Endothelial cell of umbilical vein (primary cell): ENCODE data around the gene TFAP2A. TPM values are rescaled to one million over a fixed set of nuclear protein-coding genes. Genes with fewer than 3 reads are reported as not detected.

Source experiments
- BruUV-seq: library from RNA; stranded (reverse); fragments of 400-500 nt; replicated peaks from 2 replicates; lab custom pipeline; 2021; lab: Mats Ljungman, UMichigan
- CTCF ChIA-PET: fragments of 300-600, 350-600 bp; sonication (Branson Sonifier 250); formaldehyde crosslinking; loops from one replicate; lab custom pipeline; 2021; ENCODE audit warnings: antibody characterized with exemption, inconsistent platforms; lab: Charles Lee
- POLR2A ChIA-PET: fragments of 300-600, 350-600 bp; sonication (Branson Sonifier 250); formaldehyde crosslinking; loops from one replicate; lab custom pipeline; 2021; ENCODE audit warnings: antibody characterized with exemption, inconsistent platforms; lab: Charles Lee
- DNase-seq: peaks from one replicate; pipeline ENCODE4 v3.0.0-alpha.2; 2011; ENCODE audit warnings: low read depth, low spot score
- FAIRE-seq: peaks from 2 replicates; lab custom pipeline; 2011; peaks lifted over from hg19 to GRCh38; lab: Jason Lieb, UNC
- H2AFZ ChIP-seq: 2 replicates; pipeline ENCODE4 v1.6.0; 2012; ENCODE audit warnings: low read depth, low read length, control low read depth, inconsistent platforms
- H3K27ac ChIP-seq: 2 replicates; pipeline ENCODE4 v1.5.1; 2011; ENCODE audit warnings: low read depth, mild to moderate bottlenecking, control low read depth, low read length, moderate library complexity; ENCODE audit not compliant: insufficient read depth
- H3K27me3 ChIP-seq, 2 experiments: 2 replicates each; pipeline versions ENCODE4 v1.6.0 to v1.6.1; 2011; ENCODE audit warnings: low read length in 2 of 2, mixed read lengths in 1 of 2; ENCODE audit not compliant: control insufficient read depth in 2 of 2, insufficient read depth in 2 of 2
- H3K36me3 ChIP-seq, 2 experiments: 2 replicates in 1 of 2; 3 replicates in 1 of 2; pipeline ENCODE4 v1.5.1; 2011; ENCODE audit warnings: low read length in 2 of 2, mild to moderate bottlenecking in 1 of 2, moderate library complexity in 1 of 2; ENCODE audit not compliant: control insufficient read depth in 2 of 2, insufficient read depth in 2 of 2; ENCODE audit errors: extremely low read depth in 1 of 2
- H3K4me1 ChIP-seq: 3 replicates; pipeline ENCODE4 v1.5.1; 2011; ENCODE audit warnings: mild to moderate bottlenecking, low read length; ENCODE audit not compliant: control insufficient read depth, insufficient read depth; ENCODE audit errors: extremely low read depth
- H3K4me2 ChIP-seq: 2 replicates; pipeline ENCODE4 v1.6.1; 2011; ENCODE audit warnings: low read length, control low read depth, mixed read lengths; ENCODE audit not compliant: insufficient read depth
- H3K4me3 ChIP-seq, 3 experiments: fragments of 200-600 bp in 1 of 3; sonication (generic), shearing (Covaris generic) in 1 of 3; replicated peaks in 1 of 3; 2 replicates each; pipeline ENCODE4 v1.5.1; 2011 to 2016; ENCODE audit warnings: control low read depth in 3 of 3, low read length in 3 of 3, mild to moderate bottlenecking in 2 of 3, inconsistent platforms in 1 of 3, low read depth in 1 of 3, moderate library complexity in 1 of 3; ENCODE audit not compliant: insufficient read depth in 1 of 3
- H3K79me2 ChIP-seq: 2 replicates; pipeline ENCODE4 v1.6.0; 2012; ENCODE audit warnings: low read length, inconsistent platforms; ENCODE audit not compliant: control insufficient read depth, insufficient read depth
- H3K9ac ChIP-seq: replicated peaks from 2 replicates; pipeline ENCODE3; 2011; ENCODE audit warnings: low read length, control low read depth; ENCODE audit not compliant: insufficient read depth; ENCODE audit errors: extremely low read depth
- H3K9me1 ChIP-seq: replicated peaks from 3 replicates; pipeline ENCODE4 v1.6.0; 2011; ENCODE audit warnings: mild to moderate bottlenecking, low read length; ENCODE audit not compliant: control insufficient read depth, insufficient read depth; ENCODE audit errors: extremely low read depth
- H3K9me3 ChIP-seq: replicated peaks from 2 replicates; pipeline ENCODE4 v1.5.1; 2012; ENCODE audit warnings: low read length, inconsistent platforms; ENCODE audit not compliant: control insufficient read depth, insufficient read depth
- H4K20me1 ChIP-seq: replicated peaks from 2 replicates; pipeline ENCODE3; 2011; ENCODE audit warnings: mild to moderate bottlenecking, low read length; ENCODE audit not compliant: control insufficient read depth, insufficient read depth; ENCODE audit errors: extremely low read depth
- CTCF ChIP-seq, 2 donors: IDR thresholded peaks; 1 replicate in 1 of 2; 2 replicates in 1 of 2; pipeline ENCODE4 v1.5.1; 2011; ENCODE audit warnings: low read length in 2 of 2, mild to moderate bottlenecking in 2 of 2, moderate library complexity in 2 of 2, control low read depth in 1 of 2, inconsistent platforms in 1 of 2, low read depth in 1 of 2; ENCODE audit not compliant: insufficient read depth in 1 of 2; ENCODE audit errors: extremely low read depth in 1 of 2
- EZH2 ChIP-seq: IDR thresholded peaks from 2 replicates; pipeline ENCODE4 v1.6.1; 2012; ENCODE audit warnings: borderline replicate concordance, low read depth, mild to moderate bottlenecking, moderate library complexity, low read length, inconsistent platforms; ENCODE audit not compliant: severe bottlenecking
- FOS ChIP-seq: IDR thresholded peaks from 2 replicates; pipeline ENCODE4 v1.6.1; 2011; ENCODE audit warnings: mild to moderate bottlenecking, low read length, moderate library complexity, borderline replicate concordance; ENCODE audit not compliant: insufficient read depth
- GATA2 ChIP-seq: IDR thresholded peaks from 2 replicates; pipeline ENCODE4 v1.7.0; 2011; ENCODE audit warnings: low read depth, mild to moderate bottlenecking, moderate library complexity, mixed read lengths, low read length; ENCODE audit not compliant: insufficient read length, insufficient read depth
- JUN ChIP-seq: IDR thresholded peaks from 2 replicates; pipeline ENCODE4 v1.6.1; 2011; ENCODE audit warnings: borderline replicate concordance, low read depth; ENCODE audit not compliant: insufficient read length, insufficient read depth
- MAX ChIP-seq: IDR thresholded peaks from 2 replicates; pipeline ENCODE4 v1.6.1; 2011; ENCODE audit not compliant: insufficient read depth, insufficient read length
- MYC ChIP-seq: IDR thresholded peaks from one replicate; pipeline ENCODE4 v1.6.1; 2011; ENCODE audit warnings: mild to moderate bottlenecking, low read depth, low read length
- POLR2A ChIP-seq: IDR thresholded peaks from 2 replicates; pipeline ENCODE4 v1.6.1; 2012; ENCODE audit warnings: low read depth, mild to moderate bottlenecking, control low read depth, low read length
- POLR2AphosphoS5 ChIP-seq: IDR thresholded peaks from 2 replicates; pipeline ENCODE4 v1.6.1; 2012; ENCODE audit warnings: low read depth, mild to moderate bottlenecking, control low read depth, low read length, moderate library complexity; ENCODE audit not compliant: insufficient read depth
- dilution Hi-C: fragments of 300-500 bp; cut with MboI; formaldehyde crosslinking; loops from one replicate; pipeline ENCODE4 v1.15.0; 2019; ENCODE audit warnings: low sequenced_read_pairs; ENCODE audit not compliant: extremely low pct_ligation_motif_present
- intact Hi-C: fragments of 100-400 bp; cut with micrococcal nuclease; formaldehyde crosslinking; loops from one replicate; pipeline ENCODE4 v1.10.0; 2022
- polyA plus RNA-seq, 4 experiments: library from polyadenylated mRNA; depleted of rRNA in 3 of 4; stranded (reverse) in 3 of 4; unstranded in 1 of 4; fragments of >200 nt; gene quantifications; 2 replicates each; pipeline versions ENCODE4 v1.2.1 to v1.2.3, GENCODE V29; 2011 to 2012; ENCODE audit warnings: missing spikeins in 1 of 4
- total RNA-seq: library from RNA; stranded (reverse); gene quantifications from 2 replicates; pipeline ENCODE4 v1.2.3, GENCODE V29; 2021

TFAP2A gene
- total and polyA plus RNA-seq, 2 donors (not counting 3 experiments of a cell fraction or from before 2014, with no cell fraction given) = 0.06 TPM; not detected in 1

DNA sequence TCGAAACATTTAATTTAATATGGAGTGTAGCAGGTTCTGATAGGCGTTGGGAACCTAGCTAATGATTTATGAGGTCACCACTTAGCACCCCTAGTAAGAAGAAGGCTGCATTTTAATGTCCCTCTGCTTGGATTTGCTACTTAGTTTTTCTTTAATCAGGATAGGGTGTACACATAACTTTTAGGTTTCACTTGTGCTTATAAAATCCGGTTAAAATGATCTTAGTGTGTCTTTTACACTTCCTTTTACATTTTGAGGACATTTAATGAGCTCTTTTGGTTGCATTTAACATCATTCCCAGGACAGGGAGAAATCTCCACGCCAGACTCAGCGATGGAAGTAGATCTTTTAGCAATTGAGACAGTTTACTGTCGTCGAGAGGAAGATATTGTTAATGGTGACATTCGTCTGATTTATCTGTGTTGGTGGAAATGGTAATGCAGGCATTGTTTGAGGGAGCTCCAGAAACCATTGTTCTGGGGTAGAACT, 5.6 kb downstream of the TFAP2A start:
- H3K36me3 ChIP-seq = no peaks in the 10 kb centered on the region
- peaks cover 67 to 86% of the 10 kb centered on the region in 2 experiments for H3K27me3 ChIP-seq
- CTCF ChIA-PET = interaction anchor here (0.8 to 1.5 kb wide), 2 partner anchors 25 to 1426 kb away, joined by 3 read pairs; no protein-coding TSS in a partner anchor
- DNase-seq (no peak), FAIRE-seq (no peak)
- H3K9me3 ChIP-seq = no peaks in the 10 kb centered on the region
- H4K20me1 ChIP-seq = no peaks in the 10 kb centered on the region
- BruUV-seq = no TSS peak
- TF ChIP-seq JUN = no peak
- TF ChIP-seq POLR2AphosphoS5 = no peak
- no peak for TF ChIP-seq MYC
- TF ChIP-seq MAX = no peak
- no peak for TF ChIP-seq GATA2
- TF ChIP-seq EZH2 = no peak
- no peak for TF ChIP-seq CTCF (IDR thresholded peaks at IDR 0.05; ENCODE audit: extremely low read depth in 1 of 2, insufficient read depth in 1 of 2, low read depth in 1 of 2, low read length in 2 of 2)
- no peak for TF ChIP-seq POLR2A
- no peak for TF ChIP-seq FOS
- no peaks in the 10 kb centered on the region for H3K79me2 ChIP-seq
- no peak overlapping the region for H3K4me2 ChIP-seq
- no peak overlapping the region for H3K4me3 ChIP-seq
- no peaks in the 10 kb centered on the region for H3K9me1 ChIP-seq
- H3K27ac ChIP-seq = no peak overlapping the region
- POLR2A ChIA-PET = no interaction called here
- dilution Hi-C loops = no loop called here
- no peak overlapping the region for H3K9ac ChIP-seq
- H3K4me1 ChIP-seq = peaks cover 16% of the 10 kb centered on the region
- H2AFZ ChIP-seq = no peak overlapping the region
- intact Hi-C loops = no loop called here
